Activated CD4-positive, alpha-beta T cell treated with anti-CD3 and anti-CD28 coated beads for 36 hours (primary cell): ENCODE data around the gene THAP5. TPM values are rescaled to one million over a fixed set of nuclear protein-coding genes. Genes with fewer than 3 reads are reported as not detected.

Source experiments
- ATAC-seq: fragments of 200-7000 bp; cut with Tn5 transposase; one replicate; pipeline ENCODE4 v1.10.0; 2021; ENCODE audit warnings: mild to moderate bottlenecking, moderate library complexity
- CTCF ChIA-PET: fragments of 350-600 bp; sonication (Branson Sonifier 250); formaldehyde crosslinking; loops from one replicate; lab custom pipeline; 2021; ENCODE audit warnings: antibody characterized with exemption; lab: Charles Lee
- POLR2A ChIA-PET: fragments of 350-600 bp; sonication (Branson Sonifier 250); formaldehyde crosslinking; loops from one replicate; lab custom pipeline; 2021; ENCODE audit warnings: antibody characterized with exemption, inconsistent platforms; lab: Charles Lee
- DNase-seq: peaks from one replicate; pipeline ENCODE4 v3.0.0-alpha.2; 2020
- H3K27ac Mint-ChIP-seq: one replicate; pipeline ENCODE4 v1.8.0; 2021; ENCODE audit warnings: mixed read lengths
- H3K27me3 Mint-ChIP-seq: one replicate; pipeline ENCODE4 v1.8.0; 2021; ENCODE audit warnings: mixed read lengths
- H3K36me3 Mint-ChIP-seq: one replicate; pipeline ENCODE4 v1.8.0; 2021; ENCODE audit warnings: low read depth, mixed read lengths
- H3K4me1 Mint-ChIP-seq: one replicate; pipeline ENCODE4 v1.8.0; 2021; ENCODE audit warnings: mixed read lengths
- H3K4me3 Mint-ChIP-seq: one replicate; pipeline ENCODE4 v1.8.0; 2021; ENCODE audit warnings: mild to moderate bottlenecking, moderate library complexity, mixed read lengths
- H3K9me3 Mint-ChIP-seq: one replicate; pipeline ENCODE4 v1.8.0; 2021; ENCODE audit warnings: low read depth, mixed read lengths
- intact Hi-C, 2 experiments: fragments of 100-400 bp; cut with DNase I in 1 of 2; cut with micrococcal nuclease in 1 of 2; formaldehyde crosslinking; loops; one replicate each; pipeline versions ENCODE4 v1.14.2 to v1.15.1; 2022 to 2024; cut with DNase I, micrococcal nuclease
- total RNA-seq, 2 experiments: library from RNA; stranded (reverse); gene quantifications; one replicate each; pipeline ENCODE4 v1.2.3, GENCODE V29; 2021

The THAP5 gene
- total RNA-seq, 2 experiments from 2014 or later, result 30.1 to 43.4 TPM

GRCh38 chr7:108603656-108604306 is 34.3 kb upstream of the THAP5 start:
- peaks cover 4% of the 10 kb centered on the region for H3K27me3 Mint-ChIP-seq
- CTCF ChIA-PET, result no interaction called here
- no peak overlapping the region for H3K27ac Mint-ChIP-seq
- no peak for ATAC-seq
- intact Hi-C loops, result no loop called here
- DNase-seq, result no peak
- H3K9me3 Mint-ChIP-seq, result no peaks in the 10 kb centered on the region
- no peak overlapping the region for H3K4me3 Mint-ChIP-seq
- H3K4me1 Mint-ChIP-seq, result peaks cover 14% of the 10 kb centered on the region
- POLR2A ChIA-PET, result no interaction called here
- H3K36me3 Mint-ChIP-seq, result no peaks in the 10 kb centered on the region

- no peak overlapping the region for H3K4me3 Mint-ChIP-seq
- ATAC-seq (no peak), DNase-seq (no peak)
- H3K4me1 Mint-ChIP-seq, result peaks cover 6% of the 10 kb centered on the region
- H3K27me3 Mint-ChIP-seq, result peaks cover 7% of the 10 kb centered on the region
- H3K27ac Mint-ChIP-seq, result no peak overlapping the region
- intact Hi-C loops, result no loop called here
- H3K36me3 Mint-ChIP-seq, result no peaks in the 10 kb centered on the region
- H3K9me3 Mint-ChIP-seq, result no peaks in the 10 kb centered on the region
- ChIA-PET POLR2A (no interaction called here), CTCF (no interaction called here)
These were observed 30.9 kb upstream of the THAP5 start for GRCh38 chr7:108600399-108600798.

- ATAC-seq (no peak), DNase-seq (no peak)
- Mint-ChIP-seq H3K4me3 (no peak overlapping the region), H3K27ac (no peak overlapping the region), H3K36me3 (no peaks in the 10 kb centered on the region), H3K27me3 (peaks cover 7% of the 10 kb centered on the region), H3K9me3 (no peaks in the 10 kb centered on the region), H3K4me1 (no peaks in the 10 kb centered on the region)
- intact Hi-C loops, result no loop called here
- CTCF ChIA-PET, result interaction anchor here (0.5 kb wide), 1 partner anchor 401 kb away, joined by 4 read pairs; no protein-coding TSS in a partner anchor
- POLR2A ChIA-PET, result no interaction called here
These were observed 29.5 kb upstream of the THAP5 start for GRCh38 chr7:108598914-108599580.

- POLR2A ChIA-PET, result no interaction called here
- intact Hi-C loops, result no loop called here
- CTCF ChIA-PET, result interaction anchor here (0.9 to 1.9 kb wide), 6 partner anchors 13 to 421 kb away, joined by 3 to 8 read pairs (median 4); no protein-coding TSS in a partner anchor
- H3K27me3 Mint-ChIP-seq, result peaks cover 7% of the 10 kb centered on the region
- ATAC-seq (no peak), DNase-seq (no peak)
- no peaks in the 10 kb centered on the region for H3K9me3 Mint-ChIP-seq
- H3K4me3 Mint-ChIP-seq, result no peak overlapping the region
- no peaks in the 10 kb centered on the region for H3K36me3 Mint-ChIP-seq
- no peaks in the 10 kb centered on the region for H3K4me1 Mint-ChIP-seq
- H3K27ac Mint-ChIP-seq, result no peak overlapping the region
These were observed 28.6 kb upstream of the THAP5 start for GRCh38 chr7:108598153-108598552.

GRCh38 chr7:108596560-108596959 is 27.1 kb upstream of the THAP5 start:
- no peaks in the 10 kb centered on the region for H3K9me3 Mint-ChIP-seq
- peak; percentile 69 for ATAC-seq
- ChIA-PET POLR2A (no interaction called here), CTCF (interaction anchor here (1.0 to 1.9 kb wide), 6 partner anchors 9 to 419 kb away, joined by 5 to 9 read pairs (median 6); no protein-coding TSS in a partner anchor)
- no peaks in the 10 kb centered on the region for H3K36me3 Mint-ChIP-seq
- intact Hi-C loops, result loop anchor here in 1 of 2 experiments (1.0 kb wide), 1 partner anchor 415 kb away; no protein-coding TSS in a partner anchor
- no peaks in the 10 kb centered on the region for H3K4me1 Mint-ChIP-seq
- H3K4me3 Mint-ChIP-seq, result no peak overlapping the region
- H3K27ac Mint-ChIP-seq, result no peak overlapping the region
- DNase-seq, result peak; percentile 71
- H3K27me3 Mint-ChIP-seq, result peaks cover 7% of the 10 kb centered on the region

- POLR2A ChIA-PET, result no interaction called here
- DNase-seq (no peak), ATAC-seq (no peak)
- Mint-ChIP-seq H3K9me3 (no peaks in the 10 kb centered on the region), H3K4me3 (no peak overlapping the region), H3K27me3 (no peaks in the 10 kb centered on the region), H3K36me3 (no peaks in the 10 kb centered on the region), H3K27ac (no peak overlapping the region), H3K4me1 (no peaks in the 10 kb centered on the region)
- CTCF ChIA-PET, result no interaction called here
- intact Hi-C loops, result no loop called here
These were observed 23.2 kb upstream of the THAP5 start for GRCh38 chr7:108592646-108593201.

GRCh38 chr7:108590606-108591005 is 21.1 kb upstream of the THAP5 start:
- ChIA-PET POLR2A (no interaction called here), CTCF (interaction anchor here (1.3 kb wide), 1 partner anchor 10 kb away, joined by 4 read pairs; no protein-coding TSS in a partner anchor)
- no peaks in the 10 kb centered on the region for H3K36me3 Mint-ChIP-seq
- H3K9me3 Mint-ChIP-seq, result no peaks in the 10 kb centered on the region
- H3K27ac Mint-ChIP-seq, result no peak overlapping the region
- intact Hi-C loops, result no loop called here
- no peak overlapping the region for H3K4me3 Mint-ChIP-seq
- ATAC-seq, result no peak
- H3K27me3 Mint-ChIP-seq, result peaks cover 9% of the 10 kb centered on the region
- H3K4me1 Mint-ChIP-seq, result no peaks in the 10 kb centered on the region
- no peak for DNase-seq

- no peak overlapping the region for H3K27ac Mint-ChIP-seq
- H3K9me3 Mint-ChIP-seq, result no peaks in the 10 kb centered on the region
- intact Hi-C loops, result no loop called here
- H3K36me3 Mint-ChIP-seq, result no peaks in the 10 kb centered on the region
- no peak for DNase-seq
- no peak for ATAC-seq
- ChIA-PET POLR2A (no interaction called here), CTCF (interaction anchor here (0.7 to 1.3 kb wide), 2 partner anchors 10 to 1055 kb away, joined by 3 to 4 read pairs; no protein-coding TSS in a partner anchor)
- no peak overlapping the region for H3K4me3 Mint-ChIP-seq
- no peaks in the 10 kb centered on the region for H3K4me1 Mint-ChIP-seq
- H3K27me3 Mint-ChIP-seq, result peaks cover 9% of the 10 kb centered on the region
These were observed 20.4 kb upstream of the THAP5 start for GRCh38 chr7:108589874-108590273.

- Mint-ChIP-seq H3K4me1 (no peaks in the 10 kb centered on the region), H3K27me3 (peaks cover 9% of the 10 kb centered on the region), H3K36me3 (no peaks in the 10 kb centered on the region), H3K9me3 (no peaks in the 10 kb centered on the region), H3K27ac (no peak overlapping the region), H3K4me3 (no peak overlapping the region)
- ChIA-PET CTCF (interaction anchor here (0.7 to 1.3 kb wide), 2 partner anchors 9 to 1055 kb away, joined by 3 to 4 read pairs; no protein-coding TSS in a partner anchor), POLR2A (no interaction called here)
- intact Hi-C loops, result no loop called here
- no peak for ATAC-seq
- no peak for DNase-seq
These were observed 19.7 kb upstream of the THAP5 start for GRCh38 chr7:108589199-108589598.

GRCh38 chr7:108586274-108586710 is 16.8 kb upstream of the THAP5 start:
- Mint-ChIP-seq H3K4me3 (no peak overlapping the region), H3K27me3 (peaks cover 9% of the 10 kb centered on the region), H3K9me3 (no peaks in the 10 kb centered on the region), H3K4me1 (no peaks in the 10 kb centered on the region), H3K36me3 (no peaks in the 10 kb centered on the region), H3K27ac (no peak overlapping the region)
- POLR2A ChIA-PET, result no interaction called here
- ATAC-seq (no peak), DNase-seq (no peak)
- intact Hi-C loops, result no loop called here
- CTCF ChIA-PET, result no interaction called here

GRCh38 chr7:108585843-108586242 is 16.3 kb upstream of the THAP5 start:
- H3K4me3 Mint-ChIP-seq, result no peak overlapping the region
- ChIA-PET CTCF (no interaction called here), POLR2A (no interaction called here)
- no peaks in the 10 kb centered on the region for H3K9me3 Mint-ChIP-seq
- ATAC-seq (no peak), DNase-seq (no peak)
- H3K36me3 Mint-ChIP-seq, result no peaks in the 10 kb centered on the region
- peaks cover 9% of the 10 kb centered on the region for H3K27me3 Mint-ChIP-seq
- intact Hi-C loops, result no loop called here
- H3K4me1 Mint-ChIP-seq, result no peaks in the 10 kb centered on the region
- H3K27ac Mint-ChIP-seq, result no peak overlapping the region
